Tibial artery (tissue), 4 donors: ENCODE results near the gene STMN3.
A peak's percentile ranks its signal among the peaks of the same experiment; 100 is the strongest.
"Not testable (repeated sequence)": the region's sequence is repeated elsewhere in the genome, so short reads cannot be mapped to it uniquely, and the experiment has no call there.

ENCODE experiments used
- DNase-seq, 2 donors: peaks; one replicate each; pipeline ENCODE4 v3.0.0-alpha.2; 2019
- H3K27ac ChIP-seq, 2 donors: fragments of 200-600 bp; sonication (generic) in 1 of 2; 1 replicate in 1 of 2; 2 replicates in 1 of 2; pipeline ENCODE4 v1.5.1; 2018 to 2019; ENCODE audit warnings: mild to moderate bottlenecking in 1 of 2
- H3K27me3 ChIP-seq, 2 donors: fragments of 200-600 bp; sonication (generic) in 1 of 2; one replicate each; pipeline versions ENCODE4 v1.5.1 to v1.6.0; 2016 to 2019
- H3K36me3 ChIP-seq, 3 donors: fragments of 200-600 bp; sonication (generic) in 2 of 3; one replicate each; pipeline ENCODE4 v1.5.1; 2016 to 2019; ENCODE audit warnings: mild to moderate bottlenecking in 2 of 3
- H3K4me1 ChIP-seq, 4 donors: fragments of 200-600 bp; sonication (generic) in 2 of 4; 1 replicate in 3 of 4; 2 replicates in 1 of 4; pipeline ENCODE4 v1.5.1; 2016 to 2019
- H3K4me3 ChIP-seq, 2 donors: fragments of 200-600 bp; sonication (generic) in 1 of 2; 1 replicate in 1 of 2; 2 replicates in 1 of 2; pipeline ENCODE4 v1.5.1; 2018 to 2019; ENCODE audit warnings: mild to moderate bottlenecking in 2 of 2
- H3K9me3 ChIP-seq, 3 donors: fragments of 200-600 bp; sonication (generic) in 1 of 3; one replicate each; pipeline ENCODE4 v1.5.1; 2016 to 2019
- CTCF ChIP-seq, 2 experiments: fragments of 200-600 bp in 1 of 2; fragments of 450-650 bp in 1 of 2; IDR thresholded peaks; one replicate each; pipeline ENCODE4 v1.5.1; 2017 to 2019; ENCODE audit warnings: antibody characterized with exemption in 2 of 2, mild to moderate bottlenecking in 1 of 2, moderate library complexity in 1 of 2
- intact Hi-C: fragments of 100-400 bp; cut with DNase I; formaldehyde crosslinking; loops from one replicate; pipeline ENCODE4 v1.15.0; 2023; ENCODE audit warnings: low total_unique reads

The STMN3 gene

GRCh38 chr20:63655249-63655648 is 2.0 kb upstream of the STMN3 start:
- H3K36me3 ChIP-seq: peaks cover 0 to under 1% (median 0%) of the 10 kb centered on the region in 3 donors
- H3K4me1 ChIP-seq: peaks cover 0 to 57% (median 43%) of the 10 kb centered on the region in 4 donors
- DNase-seq: no peak
- no peaks in the 10 kb centered on the region for H3K9me3 ChIP-seq
- intact Hi-C loops: loop anchor here (5.0 to 10.0 kb wide), 2 partner anchors 52 to 80 kb away; partner anchors contain the start of genes ARFRP1, LIME1, SLC2A4RG and ZGPAT
- no peak overlapping the region for H3K27ac ChIP-seq
- peaks cover 0 to 18% of the 10 kb centered on the region in 2 donors for H3K27me3 ChIP-seq
- H3K4me3 ChIP-seq: no peak overlapping the region
- no peak for TF ChIP-seq CTCF (IDR thresholded peaks at IDR 0.05)

- Histone ChIP-seq H3K27me3 (peaks cover 0 to 18% of the 10 kb centered on the region in 2 donors), H3K4me3 (peak overlapping the region; percentile 46 to 52), H3K27ac (no peak overlapping the region), H3K36me3 (no peaks in the 10 kb centered on the region), H3K4me1 (peaks cover 0 to 46% (median 36%) of the 10 kb centered on the region in 4 donors), H3K9me3 (no peaks in the 10 kb centered on the region)
- no peak for TF ChIP-seq CTCF (IDR thresholded peaks at IDR 0.05)
- intact Hi-C loops: loop anchor here (10.0 kb wide), 1 partner anchor 81 kb away; the partner anchor contains the start of genes LIME1 and SLC2A4RG
- no peak for DNase-seq
These were observed 897 bp upstream of the STMN3 start for GRCh38 chr20:63653974-63654668.

GRCh38 chr20:63652192-63652980 is 838 bp downstream of the STMN3 start:
- no peaks in the 10 kb centered on the region for H3K9me3 ChIP-seq
- DNase-seq: no peak
- H3K27me3 ChIP-seq: peaks cover 0 to 18% of the 10 kb centered on the region in 2 donors
- peaks cover 0 to 37% (median 28%) of the 10 kb centered on the region in 4 donors for H3K4me1 ChIP-seq
- TF ChIP-seq CTCF (IDR thresholded peaks at IDR 0.05): no peak
- H3K4me3 ChIP-seq: peak overlapping the region; percentile 46 to 52
- no peaks in the 10 kb centered on the region for H3K36me3 ChIP-seq
- H3K27ac ChIP-seq: no peak overlapping the region
- intact Hi-C loops: loop anchor here (10.0 kb wide), 1 partner anchor 82 kb away; the partner anchor contains the start of genes LIME1 and SLC2A4RG

GRCh38 chr20:63651942-63652191 is 1.4 kb downstream of the STMN3 start:
- H3K4me1 ChIP-seq: peaks cover 0 to 32% (median 23%) of the 10 kb centered on the region in 4 donors
- H3K27ac ChIP-seq: no peak overlapping the region
- TF ChIP-seq CTCF (IDR thresholded peaks at IDR 0.05): no peak
- no peaks in the 10 kb centered on the region for H3K9me3 ChIP-seq
- no peak for DNase-seq
- intact Hi-C loops: loop anchor here (10.0 kb wide), 1 partner anchor 83 kb away; the partner anchor contains the start of genes LIME1 and SLC2A4RG
- peaks cover 0 to 18% of the 10 kb centered on the region in 2 donors for H3K27me3 ChIP-seq
- peak overlapping the region; percentile 46 to 52 for H3K4me3 ChIP-seq
- no peaks in the 10 kb centered on the region for H3K36me3 ChIP-seq

GRCh38 chr20:63650486-63650885 is 2.7 kb downstream of the STMN3 start:
- H3K4me3 ChIP-seq, H3K27ac ChIP-seq, H3K9me3 ChIP-seq, DNase-seq, H3K36me3 ChIP-seq: not testable (repeated sequence)
- intact Hi-C loops: loop anchor here (10.0 kb wide), 1 partner anchor 84 kb away; the partner anchor contains the start of genes LIME1 and SLC2A4RG
- peaks cover 0 to 31% (median 23%) of the 10 kb centered on the region in 4 donors for H3K4me1 ChIP-seq
- peaks cover 0 to 18% of the 10 kb centered on the region in 2 donors for H3K27me3 ChIP-seq
